Neural cell (in vitro differentiated cells): ENCODE measurements around the gene CCDC33. TPM values are rescaled to one million over a fixed set of nuclear protein-coding genes. Genes with fewer than 3 reads are reported as not detected.

Experiments
- H2AFZ ChIP-seq: fragments of 200-600, 300-800 bp; sonication (generic), shearing (Covaris generic); 2 replicates; pipeline ENCODE4 v1.6.0; 2014; ENCODE audit warnings: low read depth, mild to moderate bottlenecking, antibody characterized with exemption, low read length, moderate library complexity
- H3F3A ChIP-seq: fragments of 200-600 bp; shearing (Covaris generic); 2 replicates; pipeline ENCODE4 v1.6.1; 2016; ENCODE audit warnings: mild to moderate bottlenecking, moderate library complexity, mixed read lengths, antibody characterized with exemption, low read length; ENCODE audit not compliant: insufficient read depth, poor library complexity, severe bottlenecking
- H3K27ac ChIP-seq: fragments of 200-600, 300-800 bp; sonication (generic), shearing (Covaris generic); 2 replicates; pipeline ENCODE4 v1.5.1; 2014; ENCODE audit warnings: mild to moderate bottlenecking, low read length, moderate library complexity
- H3K27me3 ChIP-seq: fragments of 300-800, 200-600 bp; sonication (generic), shearing (Covaris generic); 2 replicates; pipeline ENCODE4 v1.6.0; 2014; ENCODE audit warnings: mild to moderate bottlenecking, low read depth, low read length, moderate library complexity; ENCODE audit not compliant: insufficient read depth
- H3K36me3 ChIP-seq: fragments of 300-800, 200-600 bp; sonication (generic), shearing (Covaris generic); 2 replicates; pipeline ENCODE4 v1.5.1; 2014; ENCODE audit warnings: mild to moderate bottlenecking, antibody characterized with exemption, low read length, moderate library complexity; ENCODE audit not compliant: insufficient read depth
- H3K4me2 ChIP-seq: fragments of 300-800, 200-600 bp; sonication (generic), shearing (Covaris generic); 2 replicates; pipeline ENCODE4 v1.6.0; 2014; ENCODE audit warnings: mild to moderate bottlenecking, low read length
- H3K4me3 ChIP-seq: fragments of 300-800, 200-600 bp; sonication (generic), shearing (Covaris generic); 2 replicates; pipeline ENCODE4 v1.5.1; 2014; ENCODE audit warnings: mild to moderate bottlenecking, low read length, moderate library complexity
- H3K79me2 ChIP-seq: fragments of 200-600 bp; shearing (Covaris generic); replicated peaks from 2 replicates; pipeline ENCODE4 v1.6.0; 2014; ENCODE audit warnings: mild to moderate bottlenecking, low read length, moderate library complexity; ENCODE audit not compliant: insufficient read depth
- H3K9ac ChIP-seq: fragments of 300-800, 200-600 bp; sonication (generic), shearing (Covaris generic); 2 replicates; pipeline ENCODE4 v1.6.1; 2016; ENCODE audit warnings: mild to moderate bottlenecking, low read length, mixed read lengths
- H3K9me2 ChIP-seq: fragments of 200-600 bp; shearing (Covaris generic); 2 replicates; pipeline ENCODE4 v1.6.1; 2016; ENCODE audit warnings: mild to moderate bottlenecking, low read length, mixed read lengths; ENCODE audit not compliant: insufficient read depth
- H3K9me3 ChIP-seq: fragments of 200-600, 300-800 bp; sonication (generic), shearing (Covaris generic); 2 replicates; pipeline ENCODE4 v1.6.1; 2016; ENCODE audit warnings: mild to moderate bottlenecking, mixed run types, low read length, moderate library complexity, mixed read lengths
- H4K20me1 ChIP-seq: fragments of 200-600 bp; shearing (Covaris generic); 2 replicates; pipeline ENCODE4 v1.6.1; 2016; ENCODE audit warnings: mild to moderate bottlenecking, mixed run types; ENCODE audit not compliant: insufficient read depth
- CTCF ChIP-seq: fragments of 450-650 bp; IDR thresholded peaks from 2 replicates; pipeline ENCODE4 v1.5.1; 2014; ENCODE audit warnings: antibody characterized with exemption, mild to moderate bottlenecking, moderate library complexity; ENCODE audit not compliant: poor library complexity, severe bottlenecking
- EP300 ChIP-seq: fragments of 450-650 bp; conservative IDR thresholded peaks from 2 replicates; pipeline ENCODE4 v1.6.1; 2014; ENCODE audit warnings: antibody characterized with exemption, mild to moderate bottlenecking, moderate library complexity; ENCODE audit not compliant: poor library complexity, severe bottlenecking
- EZH2 ChIP-seq: fragments of 200-600, 300-800 bp; shearing (Covaris generic), sonication (generic); IDR thresholded peaks from 2 replicates; pipeline ENCODE4 v1.6.1; 2014; ENCODE audit warnings: antibody characterized with exemption, low read length, borderline replicate concordance, mild to moderate bottlenecking; ENCODE audit not compliant: insufficient read depth, poor library complexity, severe bottlenecking
- MXI1 ChIP-seq: fragments of 450-650 bp; conservative IDR thresholded peaks from 2 replicates; pipeline ENCODE4 v1.6.1; 2014; ENCODE audit warnings: antibody characterized with exemption, mild to moderate bottlenecking; ENCODE audit not compliant: poor library complexity, severe bottlenecking
- POLR2AphosphoS5 ChIP-seq: IDR thresholded peaks from 2 replicates; pipeline ENCODE4 v1.6.1; 2012
- RAD21 ChIP-seq: fragments of 450-650 bp; conservative IDR thresholded peaks from 2 replicates; pipeline ENCODE4 v1.6.1; 2014; ENCODE audit warnings: antibody characterized with exemption, mild to moderate bottlenecking, moderate library complexity
- REST ChIP-seq: IDR thresholded peaks from 2 replicates; pipeline ENCODE4 v1.6.1; 2012; ENCODE audit warnings: borderline replicate concordance
- SMC3 ChIP-seq: fragments of 450-650 bp; conservative IDR thresholded peaks from 2 replicates; pipeline ENCODE4 v1.6.1; 2014; ENCODE audit warnings: antibody characterized with exemption, mild to moderate bottlenecking, moderate library complexity; ENCODE audit not compliant: poor library complexity
- TAF1 ChIP-seq: IDR thresholded peaks from 2 replicates; pipeline ENCODE4 v1.6.1; 2012; ENCODE audit warnings: low read depth
- polyA plus RNA-seq: library from polyadenylated mRNA; depleted of rRNA; stranded (reverse); fragments of >200 nt; gene quantifications from 2 replicates; pipeline ENCODE4 v1.2.3, GENCODE V29; 2014

Gene CCDC33
- polyA plus RNA-seq, 1 donor from 2014 or later, result 1.4 TPM

- H4K20me1 ChIP-seq, result no peaks in the 10 kb centered on the region
- no peak for TF ChIP-seq RAD21
- no peak for TF ChIP-seq EZH2
- TF ChIP-seq TAF1, result no peak
- no peak for TF ChIP-seq POLR2AphosphoS5
- TF ChIP-seq EP300, result no peak
- no peak for TF ChIP-seq CTCF
- TF ChIP-seq MXI1, result no peak
- no peak for TF ChIP-seq REST
- no peak for TF ChIP-seq SMC3
- H3K27me3 ChIP-seq, result no peaks in the 10 kb centered on the region
Observed at GRCh38 chr15:74305687-74306086, 69.6 kb downstream of the CCDC33 start.

GRCh38 chr15:74306781-74307217 lies 70.7 kb downstream of the CCDC33 start:
- Histone ChIP-seq H3K27me3 (no peaks in the 10 kb centered on the region), H3K9ac (no peak overlapping the region), H3K4me2 (no peak overlapping the region), H3K27ac (peak overlapping the region; percentile 80), H3K36me3 (no peaks in the 10 kb centered on the region), H3K9me2 (no peaks in the 10 kb centered on the region), H3K4me3 (no peak overlapping the region), H3K9me3 (no peaks in the 10 kb centered on the region), H3F3A (peaks cover 5% of the 10 kb centered on the region), H3K79me2 (no peaks in the 10 kb centered on the region), H2AFZ (no peak overlapping the region), H4K20me1 (no peaks in the 10 kb centered on the region)
- TF ChIP-seq SMC3, result no peak
- TF ChIP-seq POLR2AphosphoS5, result no peak
- TF ChIP-seq EZH2, result no peak
- TF ChIP-seq REST, result no peak
- TF ChIP-seq MXI1, result no peak
- no peak for TF ChIP-seq TAF1
- no peak for TF ChIP-seq RAD21
- TF ChIP-seq CTCF, result no peak
- TF ChIP-seq EP300, result no peak

More at GRCh38 chr15:74305687-74306086, 69.6 kb downstream of the CCDC33 start:
- Histone ChIP-seq H3K9me2 (no peaks in the 10 kb centered on the region), H3K9ac (peak overlapping the region; percentile 0), H3K27ac (no peak overlapping the region), H3K36me3 (no peaks in the 10 kb centered on the region), H3K4me3 (no peak overlapping the region), H3K4me2 (no peak overlapping the region), H3K79me2 (no peaks in the 10 kb centered on the region), H3K9me3 (no peaks in the 10 kb centered on the region), H3F3A (peaks cover 5% of the 10 kb centered on the region), H2AFZ (no peak overlapping the region)
